HepG2 (cell line): ENCODE results near the gene GNRH2. TPM values are rescaled to one million over a fixed set of nuclear protein-coding genes. Genes with fewer than 3 reads are reported as not detected.

Experiments used
- BATF2 ChIP-seq: sonication (generic); formaldehyde crosslinking; IDR thresholded peaks from 2 replicates; pipeline ENCODE4 v1.8.0; 2022; ENCODE audit warnings: mild to moderate bottlenecking, missing genetic modification reagents, moderate library complexity
- ZBTB14 ChIP-seq: sonication (generic); formaldehyde crosslinking; IDR thresholded peaks from 2 replicates; pipeline ENCODE4 v1.4.0; 2020; ENCODE audit warnings: missing genetic modification reagents
- ZNF318 ChIP-seq: sonication (generic); formaldehyde crosslinking; IDR thresholded peaks from 2 replicates; pipeline ENCODE4 v1.4.0; 2020; ENCODE audit warnings: mild to moderate bottlenecking, missing genetic modification reagents
- ZNF589 ChIP-seq: sonication (generic); formaldehyde crosslinking; conservative IDR thresholded peaks from 2 replicates; pipeline ENCODE4 v1.8.0; 2022; ENCODE audit warnings: mild to moderate bottlenecking, moderate library complexity, missing genetic modification reagents
- ZNF800 ChIP-seq: sonication (generic); formaldehyde crosslinking; IDR thresholded peaks from 2 replicates; pipeline ENCODE4 v1.4.0; 2020; ENCODE audit warnings: missing genetic modification reagents
- polyA plus RNA-seq, 8 experiments: library from polyadenylated mRNA; depleted of rRNA in 3 of 8; stranded (reverse) in 7 of 8; unstranded in 1 of 8; fragments of >200 nt; fragmentation: Illumina TruSeq in 4 of 8; extraction: Trizol in 4 of 8; gene quantifications; 2 replicates each; pipeline versions ENCODE4 v1.2.1 to v1.2.3, GENCODE V29; 2011 to 2016; ENCODE audit warnings: low read depth in 4 of 8, missing spikeins in 1 of 8, mixed read lengths in 1 of 8; ENCODE audit not compliant: insufficient read depth in 1 of 8
- total RNA-seq, 5 experiments: library from RNA; depleted of rRNA; stranded (reverse); fragments of >200 nt; fragmentation: Illumina TruSeq; extraction: Trizol; gene quantifications; 2 replicates each; pipeline ENCODE4 v1.2.3, GENCODE V29; 2016; ENCODE audit warnings: low read depth in 1 of 5

The GNRH2 gene
- total and polyA plus RNA-seq, 2 of the 13 experiments (the other 11 are each of a cell fraction or from before 2014, with no cell fraction given) = 0.28 TPM; not detected in 1

DNA sequence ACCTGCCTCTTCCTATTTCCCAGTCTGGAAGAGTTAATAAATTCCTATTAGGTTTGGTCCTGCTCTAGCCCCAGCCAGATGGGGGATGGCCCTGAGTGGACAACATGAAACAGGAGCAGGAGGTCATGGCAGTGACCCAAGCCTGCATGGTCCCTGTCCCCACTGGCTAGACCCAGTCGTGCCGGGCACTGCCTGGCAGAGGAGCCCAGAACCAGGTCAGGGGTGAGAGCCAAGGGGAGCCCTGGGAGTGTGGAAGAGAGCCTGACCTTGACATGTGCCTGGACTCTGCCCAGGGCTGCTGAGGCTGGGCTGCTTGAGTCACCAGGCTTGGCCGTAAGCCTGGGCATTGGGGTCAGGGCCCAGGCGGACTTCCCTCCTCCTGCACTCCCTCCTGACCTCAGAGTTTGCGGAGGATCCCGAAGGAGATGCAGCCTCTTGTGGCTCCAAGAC lies 37.5 kb downstream of the GNRH2 start (continued):
- TF ChIP-seq ZNF318 (CRISPR knock-in tag) (no peak), ZNF800 (CRISPR knock-in tag) (no peak), ZBTB14 (CRISPR knock-in tag) (no peak), BATF2 (CRISPR knock-in tag) (no peak), ZNF589 (no peak)
